ENCODE measurements around the gene SMIM22. TPM values are rescaled to one million over a fixed set of nuclear protein-coding genes. Genes with fewer than 3 reads are reported as not detected.

The SMIM22 gene
- total RNA-seq, 1 experiment from 2014 or later, result 3.3 TPM

- TF ChIP-seq REST (IDR thresholded peaks at IDR 0.05; ENCODE audit: low read depth), result no peak
These were observed 3.3 kb downstream of the SMIM22 start (continued) for GRCh38 chr16:4798456-4798855.

DNA sequence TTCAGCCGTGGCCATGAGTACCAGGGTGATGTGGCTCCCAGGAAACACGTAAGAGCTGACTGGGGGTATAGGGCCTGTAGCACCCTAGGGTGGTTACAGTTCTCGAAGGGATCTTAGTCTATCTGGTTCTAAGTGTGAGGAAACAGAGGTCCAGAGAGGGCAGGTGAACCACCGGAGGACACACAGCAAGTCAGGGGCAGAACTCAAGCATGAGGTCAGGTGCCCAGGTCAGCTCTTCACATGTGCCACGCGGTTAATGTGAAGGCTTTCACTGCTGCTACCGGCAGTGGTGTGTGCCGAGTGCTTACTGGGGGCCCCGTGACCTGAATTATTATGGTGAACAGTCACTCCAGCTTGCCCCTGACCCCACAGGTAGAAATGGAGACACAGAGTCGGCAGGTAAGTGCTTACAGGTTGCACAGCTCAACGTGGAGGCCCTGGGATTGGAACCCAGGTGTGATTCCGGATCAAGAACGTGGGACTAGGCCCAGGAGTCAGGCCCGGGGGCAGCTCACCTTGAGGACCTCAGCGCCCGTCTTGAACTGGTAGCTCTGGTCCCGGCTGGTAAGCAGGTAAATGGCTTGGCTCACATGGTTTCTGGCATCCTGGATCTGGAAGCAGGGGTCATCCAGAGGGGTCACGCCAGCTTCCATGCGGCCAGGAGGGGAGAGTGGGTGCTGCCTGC is 4.1 kb downstream of the SMIM22 start:
- no peaks in the 10 kb centered on the region for H3K27me3 ChIP-seq (ENCODE audit: insufficient read depth, low read length)
- H3K9me3 ChIP-seq (ENCODE audit: control insufficient read depth in 1 of 2, insufficient read depth in 1 of 2, low read depth in 1 of 2, low read length in 2 of 2), result no peaks in the 10 kb centered on the region
- no peaks in the 10 kb centered on the region for H4K20me1 ChIP-seq (ENCODE audit: insufficient read depth)
- H3K4me2 ChIP-seq (ENCODE audit: low read length), result no peak overlapping the region
- H3K4me3 ChIP-seq (replicated peaks in 1 of 2; ENCODE audit: low read depth in 1 of 2, low read length in 2 of 2), result no peak overlapping the region
- intact Hi-C loops (cut with micrococcal nuclease), result no loop called here
- peaks cover 15 to 20% of the 10 kb centered on the region in 2 experiments for H3K4me1 ChIP-seq (ENCODE audit: control insufficient read depth in 1 of 2, insufficient read depth in 2 of 2, low read length in 2 of 2)
- RAD21 ChIA-PET (ENCODE audit: low non-redundant PET in 1 of 2, low total read pairs in 2 of 2, uncharacterized antibody in 2 of 2, unreplicated experiment in 2 of 2), result no interaction called here
- H3K79me2 ChIP-seq (ENCODE audit: insufficient read depth, low read length), result no peaks in the 10 kb centered on the region
- H3K9me2 ChIP-seq (ENCODE audit: insufficient read depth), result no peaks in the 10 kb centered on the region
- ATAC-seq, result no peak
- H3K27ac ChIP-seq (ENCODE audit: low read depth, low read length), result no peak overlapping the region
- no peak overlapping the region for H3K9ac ChIP-seq (ENCODE audit: low read length)
- CTCF ChIA-PET, result no interaction called here
- no peaks in the 10 kb centered on the region for H3K36me3 ChIP-seq (ENCODE audit: control insufficient read depth in 1 of 2, insufficient read depth in 2 of 2, low read length in 2 of 2)
- TF ChIP-seq ZFX (IDR thresholded peaks at IDR 0.05), result no peak
- no peak for TF ChIP-seq CEBPB (IDR thresholded peaks at IDR 0.05; ENCODE audit: low read depth)
- no peak for TF ChIP-seq SP1 (IDR thresholded peaks at IDR 0.05; ENCODE audit: low read depth)
- TF ChIP-seq ZBTB33 (IDR thresholded peaks at IDR 0.05; ENCODE audit: extremely low read depth, insufficient replicate concordance, low read length), result no peak
- no peak for TF ChIP-seq CBX3 (IDR thresholded peaks at IDR 0.05; ENCODE audit: low read depth)
- no peak for TF ChIP-seq REST (IDR thresholded peaks at IDR 0.05; ENCODE audit: low read depth)
- TF ChIP-seq EGR1 (IDR thresholded peaks at IDR 0.05; ENCODE audit: low read depth), result no peak
- TF ChIP-seq ELF1 (IDR thresholded peaks at IDR 0.05; ENCODE audit: borderline replicate concordance, low read depth), result no peak
- no peak for TF ChIP-seq EZH2 (IDR thresholded peaks at IDR 0.05)
- no peak for TF ChIP-seq JUND (IDR thresholded peaks at IDR 0.05)
- POLR2A ChIA-PET, result no interaction called here
- BruUV-seq (replicated peaks), result no TSS peak
- H2AFZ ChIP-seq (ENCODE audit: low read depth, low read length, poor library complexity, severe bottlenecking), result no peak overlapping the region
- no peak for DNase-seq (ENCODE audit: low read depth, low spot score)
